Astrocyte of the spinal cord (primary cell): ENCODE data around the gene USP25.

Experiments used
- DNase-seq: peaks from one replicate; pipeline ENCODE4 v3.0.0; 2011; ENCODE audit warnings: low read depth, low spot score
- H3K4me3 ChIP-seq: 2 replicates; pipeline ENCODE4 v1.5.1; 2011; ENCODE audit warnings: low read depth, mild to moderate bottlenecking, low read length, moderate library complexity
- CTCF ChIP-seq: IDR thresholded peaks from 2 replicates; pipeline ENCODE4 v1.5.1; 2012; ENCODE audit warnings: low read depth, mild to moderate bottlenecking, low read length, inconsistent platforms
- in situ Hi-C: cut with HindIII; loops from 2 replicates; pipeline ENCODE4 v1.10.0; 2017; ENCODE audit warnings: low sequenced_read_pairs

USP25 gene

GRCh38 chr21:15754640-15755039, 24.9 kb downstream of the USP25 start:
- TF ChIP-seq CTCF: no peak
- H3K4me3 ChIP-seq: no peak overlapping the region
- DNase-seq: peak; percentile 65
- in situ Hi-C loops: no loop called here

DNA sequence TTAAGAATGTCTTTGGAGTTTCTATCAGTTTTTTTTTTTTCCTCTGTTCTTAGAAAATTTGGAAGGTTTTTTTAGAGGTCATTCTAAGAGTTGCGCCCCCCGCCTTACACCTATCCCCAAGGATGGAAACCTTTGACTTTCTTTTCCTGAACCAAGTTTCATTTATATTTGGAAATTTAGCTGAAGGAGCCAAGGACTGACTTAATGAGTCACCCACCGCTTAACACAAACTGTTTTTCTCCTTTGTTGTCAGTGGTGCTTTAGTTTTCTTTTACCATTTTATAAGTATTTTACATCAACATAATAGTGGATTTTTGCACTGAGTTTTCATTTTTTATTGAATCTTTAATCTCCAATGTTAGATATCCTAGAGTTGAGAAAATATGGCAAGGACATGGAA, 25.3 kb downstream of the USP25 start:
- TF ChIP-seq CTCF: no peak
- in situ Hi-C loops: no loop called here
- DNase-seq: no peak
- H3K4me3 ChIP-seq: no peak overlapping the region

- DNase-seq: no peak
- in situ Hi-C loops: no loop called here
- no peak for TF ChIP-seq CTCF
- H3K4me3 ChIP-seq: no peak overlapping the region
These were observed 29.7 kb downstream of the USP25 start for GRCh38 chr21:15759469-15759868.

GRCh38 chr21:15761507-15762100, 31.8 kb downstream of the USP25 start:
- no peak for DNase-seq

GRCh38 chr21:15763359-15763758, 33.6 kb downstream of the USP25 start:
- DNase-seq: no peak
- in situ Hi-C loops: no loop called here
- TF ChIP-seq CTCF: no peak
- no peak overlapping the region for H3K4me3 ChIP-seq

More at GRCh38 chr21:15761507-15762100, 31.8 kb downstream of the USP25 start:
- in situ Hi-C loops: no loop called here
- no peak for TF ChIP-seq CTCF
- H3K4me3 ChIP-seq: no peak overlapping the region

GRCh38 chr21:15764878-15765277, 35.1 kb downstream of the USP25 start:
- TF ChIP-seq CTCF: no peak
- in situ Hi-C loops: no loop called here
- DNase-seq: no peak
- H3K4me3 ChIP-seq: no peak overlapping the region
